ENCODE data around the gene ZBTB1. TPM values are rescaled to one million over a fixed set of nuclear protein-coding genes. Genes with fewer than 3 reads are reported as not detected.

The ZBTB1 gene
- polyA plus RNA-seq, 1 donor from 2014 or later, result 24.8 TPM

- H3K4me3 ChIP-seq (ENCODE audit: low read length), result peak within 1 kb of the TSS; percentile 59
- H3K9ac ChIP-seq (ENCODE audit: low read length), result no peak within 1 kb of the TSS
- no peaks in the 10 kb centered on the region for H4K20me1 ChIP-seq (ENCODE audit: insufficient read depth)
- no peak within 1 kb of the TSS for H3K4me2 ChIP-seq (ENCODE audit: low read length)
- no peaks in the 10 kb centered on the region for H3K9me2 ChIP-seq (ENCODE audit: insufficient read depth, low read length)
- H3K27me3 ChIP-seq (ENCODE audit: insufficient read depth, low read depth, low read length), result peaks cover 36% of the 10 kb centered on the region
- TF ChIP-seq RAD21 (conservative IDR thresholded peaks at IDR 0.05), result no peak
- no peak for TF ChIP-seq REST (IDR thresholded peaks at IDR 0.05; ENCODE audit: borderline replicate concordance)
- no peak for TF ChIP-seq CTCF (IDR thresholded peaks at IDR 0.05; ENCODE audit: poor library complexity, severe bottlenecking)
- TF ChIP-seq TAF1 (IDR thresholded peaks at IDR 0.05; ENCODE audit: low read depth), result no peak
- TF ChIP-seq EP300 (conservative IDR thresholded peaks at IDR 0.05; ENCODE audit: poor library complexity, severe bottlenecking), result no peak
- TF ChIP-seq MXI1 (conservative IDR thresholded peaks at IDR 0.05; ENCODE audit: poor library complexity, severe bottlenecking), result no peak
- no peak for TF ChIP-seq POLR2AphosphoS5 (IDR thresholded peaks at IDR 0.05)
- TF ChIP-seq SMC3 (conservative IDR thresholded peaks at IDR 0.05; ENCODE audit: poor library complexity), result no peak
- no peak for TF ChIP-seq EZH2 (IDR thresholded peaks at IDR 0.05; ENCODE audit: borderline replicate concordance, insufficient read depth, low read length, poor library complexity, severe bottlenecking)
- no peaks in the 10 kb centered on the region for H3K79me2 ChIP-seq (replicated peaks; ENCODE audit: insufficient read depth, low read length)
- no peaks in the 10 kb centered on the region for H3K9me3 ChIP-seq (ENCODE audit: low read length)
- no peak within 1 kb of the TSS for H3K27ac ChIP-seq (ENCODE audit: low read length)
- no peak within 1 kb of the TSS for H2AFZ ChIP-seq (ENCODE audit: low read depth, low read length)
- H3F3A ChIP-seq (ENCODE audit: insufficient read depth, low read length, poor library complexity, severe bottlenecking), result no peaks in the 10 kb centered on the region
- H3K36me3 ChIP-seq (ENCODE audit: insufficient read depth, low read length), result no peaks in the 10 kb centered on the region
Measured at GRCh38 chr14:64549791-64550620, 45.4 kb downstream of the ZBTB1 start, which contains the start of gene PPP1R36. Gene PPP1R36 (plus strand): TSS chr14:64549961. CDS start chr14:64549998, 37 bp downstream.

GRCh38 chr14:64550621-64551333, 46.2 kb downstream of the ZBTB1 start:
- Histone ChIP-seq H3K79me2 (replicated peaks; ENCODE audit: insufficient read depth, low read length) (no peaks in the 10 kb centered on the region), H3K27me3 (ENCODE audit: insufficient read depth, low read depth, low read length) (peaks cover 36% of the 10 kb centered on the region), H3K27ac (ENCODE audit: low read length) (no peak overlapping the region), H3K9me2 (ENCODE audit: insufficient read depth, low read length) (no peaks in the 10 kb centered on the region), H2AFZ (ENCODE audit: low read depth, low read length) (no peak overlapping the region), H3K36me3 (ENCODE audit: insufficient read depth, low read length) (no peaks in the 10 kb centered on the region), H3K9ac (ENCODE audit: low read length) (no peak overlapping the region), H4K20me1 (ENCODE audit: insufficient read depth) (no peaks in the 10 kb centered on the region), H3K4me2 (ENCODE audit: low read length) (no peak overlapping the region), H3F3A (ENCODE audit: insufficient read depth, low read length, poor library complexity, severe bottlenecking) (no peaks in the 10 kb centered on the region), H3K9me3 (ENCODE audit: low read length) (no peaks in the 10 kb centered on the region), H3K4me3 (ENCODE audit: low read length) (no peak overlapping the region)
- no peak for TF ChIP-seq TAF1 (IDR thresholded peaks at IDR 0.05; ENCODE audit: low read depth)
- TF ChIP-seq REST (IDR thresholded peaks at IDR 0.05; ENCODE audit: borderline replicate concordance), result no peak
- TF ChIP-seq MXI1 (conservative IDR thresholded peaks at IDR 0.05; ENCODE audit: poor library complexity, severe bottlenecking), result no peak
- no peak for TF ChIP-seq CTCF (IDR thresholded peaks at IDR 0.05; ENCODE audit: poor library complexity, severe bottlenecking)
